ENCODE results near the gene ZBTB46.

GRCh38 chr20:63785691-63786131 is 45.4 kb downstream of the ZBTB46 start:
- TF ChIP-seq CTCF (IDR thresholded peaks at IDR 0.05) (no peak), ZFX (IDR thresholded peaks at IDR 0.05; ENCODE audit: borderline replicate concordance) (no peak)

Measured in 22Rv1 (cell line).